SK-N-MC (cell line): ENCODE data around the gene SS18.
A peak's percentile ranks its signal among the peaks of the same experiment; 100 is the strongest.

Source experiments
- DNase-seq: peaks from one replicate; pipeline ENCODE4 v3.0.0-alpha.2; 2011; ENCODE audit warnings: low read depth, low spot score
- H3K27ac ChIP-seq: fragments of 200-600 bp; sonication (generic); 2 replicates; pipeline ENCODE4 v1.5.1; 2016; ENCODE audit warnings: mixed run types
- H3K36me3 ChIP-seq: fragments of 200-600 bp; sonication (generic); 2 replicates; pipeline ENCODE4 v1.6.1; 2017; ENCODE audit warnings: antibody characterized with exemption, low read length, mixed read lengths; ENCODE audit not compliant: insufficient read depth
- H3K4me3 ChIP-seq: fragments of 200-600 bp; sonication (generic); 2 replicates; pipeline ENCODE4 v1.5.1; 2016
- H3K9ac ChIP-seq: fragments of 200-600 bp; sonication (generic); 2 replicates; pipeline ENCODE4 v1.8.0; 2017; ENCODE audit warnings: mixed run types, mixed read lengths; ENCODE audit not compliant: insufficient read length
- H3K9me3 ChIP-seq: fragments of 200-600 bp; sonication (generic); 2 replicates; pipeline ENCODE4 v1.6.1; 2017; ENCODE audit warnings: low read depth, mild to moderate bottlenecking, antibody characterized with exemption, low read length, moderate library complexity, mixed read lengths
- EZH2 ChIP-seq: fragments of 200-600 bp; sonication (generic); IDR thresholded peaks from one replicate; pipeline ENCODE4 v1.6.1; 2017; ENCODE audit warnings: antibody characterized with exemption
- FOXP2 ChIP-seq: optimal IDR thresholded peaks from 2 replicates; pipeline ENCODE3; 2011; ENCODE audit warnings: mild to moderate bottlenecking, moderate library complexity; ENCODE audit not compliant: insufficient read depth; ENCODE audit errors: extremely low read length, control extremely low read depth
- POLR2AphosphoS5 ChIP-seq: IDR thresholded peaks from 2 replicates; pipeline ENCODE4 v1.6.1; 2012; ENCODE audit warnings: mild to moderate bottlenecking, low read depth, low read length, borderline replicate concordance

The SS18 gene

DNA sequence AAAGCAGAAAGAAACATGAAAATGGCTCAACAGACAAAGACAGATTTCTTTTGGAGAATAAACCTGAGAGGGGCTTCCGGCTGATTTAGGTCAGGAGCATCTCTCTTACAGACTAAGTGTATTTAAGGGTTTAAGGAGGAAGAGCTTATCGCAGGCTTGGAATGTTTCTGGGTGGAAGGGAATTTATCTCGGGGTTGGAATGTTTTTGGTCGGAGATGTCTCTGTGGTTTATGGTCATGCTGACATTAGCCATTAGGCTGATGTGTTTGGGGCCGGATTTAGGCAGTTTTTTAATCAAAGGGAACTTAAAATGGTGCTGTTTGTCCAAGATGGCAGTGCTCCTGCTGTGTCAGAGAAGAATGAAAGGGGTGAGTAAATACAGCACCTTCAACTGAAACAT, 28.8 kb upstream of the SS18 start:
- Histone ChIP-seq H3K9ac (no peak overlapping the region), H3K27ac (no peak overlapping the region), H3K9me3 (no peaks in the 10 kb centered on the region), H3K36me3 (no peaks in the 10 kb centered on the region), H3K4me3 (no peak overlapping the region)
- no peak for DNase-seq
- no peak for TF ChIP-seq FOXP2
- TF ChIP-seq POLR2AphosphoS5 = no peak
- no peak for TF ChIP-seq EZH2

DNA sequence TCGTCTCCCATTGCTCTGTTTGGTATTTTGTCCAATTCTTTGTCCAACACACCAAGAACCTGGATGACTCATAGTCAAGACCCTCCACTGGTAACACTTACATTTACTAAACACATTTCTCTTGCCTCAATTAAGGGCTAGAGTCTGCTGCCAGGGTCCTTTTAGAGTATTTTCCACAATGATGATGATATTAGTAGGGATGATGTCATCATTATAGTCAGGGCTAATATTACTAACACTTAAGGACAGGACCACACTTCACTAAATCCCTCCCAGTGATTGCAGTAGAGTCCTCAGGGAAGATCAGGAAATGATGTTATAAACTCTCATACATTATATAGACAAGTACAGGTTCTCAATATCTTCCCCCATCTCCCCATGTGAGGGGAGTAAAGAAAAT, 13.6 kb upstream of the SS18 start:
- Histone ChIP-seq H3K9ac (no peak overlapping the region), H3K36me3 (no peaks in the 10 kb centered on the region), H3K4me3 (no peak overlapping the region), H3K27ac (no peak overlapping the region), H3K9me3 (no peaks in the 10 kb centered on the region)
- TF ChIP-seq FOXP2 (no peak), EZH2 (no peak), POLR2AphosphoS5 (no peak)
- DNase-seq = no peak

DNA sequence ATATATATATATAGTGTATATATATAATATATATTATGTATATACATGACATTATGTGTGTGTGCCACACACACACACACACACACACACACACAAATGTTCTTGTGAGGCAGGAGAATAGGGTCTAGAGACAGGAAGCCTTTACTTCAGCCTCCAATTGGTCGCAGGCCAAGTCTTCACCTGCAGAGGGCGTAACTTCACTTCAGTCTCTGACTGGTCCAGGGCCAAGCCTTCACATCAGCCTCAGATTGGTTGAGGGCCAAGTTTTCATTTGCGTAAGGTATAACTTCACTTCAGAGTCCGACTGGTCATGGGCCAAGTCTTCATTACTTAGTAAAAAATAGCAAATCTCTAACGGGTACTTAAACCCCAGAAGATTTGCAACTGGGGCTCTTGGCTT, 13.2 kb upstream of the SS18 start:
- no peak overlapping the region for H3K4me3 ChIP-seq
- no peak overlapping the region for H3K27ac ChIP-seq
- H3K9me3 ChIP-seq = no peaks in the 10 kb centered on the region
- no peaks in the 10 kb centered on the region for H3K36me3 ChIP-seq
- no peak overlapping the region for H3K9ac ChIP-seq
- no peak for DNase-seq
- TF ChIP-seq EZH2 (no peak), POLR2AphosphoS5 (no peak), FOXP2 (no peak)

DNA sequence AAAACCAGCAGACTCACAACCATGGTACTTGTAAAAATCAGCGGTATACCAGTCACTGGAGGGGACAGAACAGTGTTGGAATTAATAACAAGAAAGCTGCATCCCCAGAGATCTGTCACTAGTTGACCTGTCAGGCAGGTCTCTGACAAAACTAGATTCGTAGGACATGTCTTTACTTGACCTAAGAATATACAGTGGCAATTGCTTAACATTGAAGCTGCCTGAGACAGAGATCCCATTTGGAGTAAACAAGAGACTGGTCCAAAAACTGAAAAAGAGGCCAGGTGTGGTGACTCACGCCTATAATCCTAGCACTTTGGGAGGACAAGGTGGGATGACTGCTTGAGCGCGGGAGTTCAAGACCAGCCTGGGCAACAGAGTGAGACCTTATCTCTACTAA, 7.2 kb upstream of the SS18 start:
- no peak overlapping the region for H3K27ac ChIP-seq
- no peaks in the 10 kb centered on the region for H3K9me3 ChIP-seq
- no peaks in the 10 kb centered on the region for H3K36me3 ChIP-seq
- H3K9ac ChIP-seq = no peak overlapping the region
- TF ChIP-seq FOXP2 (no peak), POLR2AphosphoS5 (no peak), EZH2 (no peak)
- DNase-seq = no peak
- no peak overlapping the region for H3K4me3 ChIP-seq

DNA sequence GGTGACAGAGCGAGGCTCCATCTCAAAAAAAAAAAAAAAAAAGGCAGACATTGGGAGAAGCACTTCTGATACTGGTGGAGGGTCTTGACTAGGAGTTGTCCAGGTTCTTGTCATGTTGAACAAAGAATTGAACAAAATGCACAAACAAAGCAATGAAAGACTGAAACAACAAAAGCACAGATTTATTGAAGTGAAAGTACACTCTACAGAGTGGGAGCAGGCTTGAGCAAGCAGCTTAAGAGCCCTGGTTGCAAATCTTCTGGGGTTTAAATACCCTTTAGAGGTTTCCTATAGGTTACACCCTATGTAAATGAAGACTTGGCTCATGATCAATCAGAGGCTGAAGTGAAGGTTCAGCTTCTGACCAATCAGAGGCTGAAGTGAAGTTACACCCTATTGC, 6.4 kb upstream of the SS18 start:
- no peak for TF ChIP-seq POLR2AphosphoS5
- TF ChIP-seq EZH2 = no peak
- TF ChIP-seq FOXP2 = no peak
- no peaks in the 10 kb centered on the region for H3K36me3 ChIP-seq
- H3K4me3 ChIP-seq = no peak overlapping the region
- no peak overlapping the region for H3K9ac ChIP-seq
- no peak overlapping the region for H3K27ac ChIP-seq
- no peak for DNase-seq
- no peaks in the 10 kb centered on the region for H3K9me3 ChIP-seq

DNA sequence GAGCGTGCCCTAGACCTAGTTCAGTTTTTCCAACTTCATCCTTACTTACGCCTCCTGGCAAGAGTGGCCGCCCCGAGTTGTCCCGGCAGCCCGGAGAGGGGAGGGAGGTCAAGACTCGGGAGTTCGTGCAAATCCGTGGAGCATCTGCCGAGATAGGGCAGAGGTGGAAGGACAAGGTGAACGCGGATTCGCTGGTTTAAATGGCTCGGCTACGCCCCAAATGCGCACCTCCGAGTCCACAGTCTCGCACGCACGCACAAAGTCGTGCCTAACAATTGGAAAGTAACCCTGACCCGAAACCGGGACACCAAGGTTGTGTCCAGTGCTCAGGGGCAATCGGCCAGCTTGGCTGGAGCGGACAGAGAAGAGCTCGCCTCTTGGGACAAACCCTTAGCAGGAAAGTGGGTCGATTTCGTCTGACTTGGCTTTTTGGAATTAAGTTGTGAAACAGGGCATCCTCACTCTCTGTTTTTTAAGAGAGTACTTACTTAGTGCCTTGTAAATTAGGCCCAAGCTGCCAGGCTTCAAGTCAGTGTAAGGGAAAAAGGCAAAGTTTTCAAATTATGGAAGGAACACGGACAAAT, 726 bp upstream of the SS18 start:
- peak overlapping the region; percentile 91 for H3K4me3 ChIP-seq
- DNase-seq = no peak
- TF ChIP-seq FOXP2 = no peak
- TF ChIP-seq POLR2AphosphoS5 = no peak
- no peak for TF ChIP-seq EZH2
- H3K9ac ChIP-seq = peak overlapping the region; percentile 84
- peaks cover 14% of the 10 kb centered on the region for H3K36me3 ChIP-seq
- no peak overlapping the region for H3K27ac ChIP-seq
- no peaks in the 10 kb centered on the region for H3K9me3 ChIP-seq

DNA sequence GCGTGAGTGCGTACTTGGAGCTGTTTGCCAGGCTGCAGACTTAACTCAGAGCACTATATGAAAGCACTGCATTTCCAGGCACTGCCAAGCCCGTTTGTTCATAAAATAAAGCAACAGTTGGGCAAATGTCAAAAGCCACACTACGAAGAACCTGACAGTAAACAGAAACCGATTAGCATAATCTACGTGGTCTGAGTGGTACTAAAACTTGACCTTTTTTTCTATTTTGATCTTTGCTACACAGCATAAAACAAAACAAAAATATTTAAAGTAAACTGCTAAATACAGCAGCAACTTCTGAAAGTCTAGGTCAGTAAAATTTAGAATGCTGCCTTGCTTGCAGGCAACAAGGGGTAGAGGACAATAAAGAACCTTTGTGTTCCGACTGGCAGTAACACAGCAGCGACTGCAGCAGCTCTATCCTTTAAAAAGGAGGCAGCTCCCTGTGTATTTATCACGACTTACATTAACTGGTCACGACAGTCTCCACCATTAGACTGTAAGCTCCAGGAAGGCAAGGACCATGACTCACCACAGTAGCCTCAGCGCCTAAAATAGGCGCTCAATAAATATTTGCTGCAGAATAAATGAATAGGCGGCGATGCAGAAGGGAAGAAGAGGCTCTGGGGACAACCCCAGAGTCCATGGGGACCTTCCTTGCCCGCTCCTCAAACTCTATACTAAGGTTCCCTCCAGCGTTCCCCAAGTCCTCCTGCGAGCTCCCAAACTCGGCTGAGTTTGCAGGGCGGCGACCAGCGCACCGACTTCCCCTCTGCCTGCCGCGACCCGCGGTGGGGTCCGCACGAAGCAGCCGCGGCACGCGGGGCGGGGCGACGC, 902 bp downstream of the SS18 start:
- peak overlapping the region; percentile 91 for H3K4me3 ChIP-seq
- no peaks in the 10 kb centered on the region for H3K9me3 ChIP-seq
- no peak for DNase-seq
- peaks cover 30% of the 10 kb centered on the region for H3K36me3 ChIP-seq
- peak overlapping the region; percentile 84 for H3K9ac ChIP-seq
- TF ChIP-seq POLR2AphosphoS5 (no peak), FOXP2 (no peak), EZH2 (no peak)
- peak overlapping the region; percentile 77; the same call in 1 of the 2 replicates for H3K27ac ChIP-seq

DNA sequence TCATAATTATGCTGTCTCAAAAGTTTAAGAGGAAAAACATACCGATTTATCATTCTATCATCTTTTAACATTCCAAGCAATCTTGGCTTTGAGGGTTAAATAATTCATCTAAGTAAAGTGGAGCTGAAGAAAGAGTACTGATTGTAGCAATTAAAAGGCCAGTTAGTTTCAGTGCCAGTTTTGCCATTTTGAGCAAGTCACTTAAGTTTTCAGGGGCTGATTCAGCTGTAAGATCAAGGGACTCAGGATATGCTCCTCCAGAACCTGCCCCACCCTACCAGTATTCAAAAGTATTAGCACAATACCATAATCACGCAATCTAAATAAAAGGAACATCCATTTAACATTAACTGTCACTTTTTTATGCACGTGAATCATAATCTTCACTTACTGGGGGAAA, 1.9 kb downstream of the SS18 start:
- peaks cover 40% of the 10 kb centered on the region for H3K36me3 ChIP-seq
- H3K9ac ChIP-seq = peak overlapping the region; percentile 84
- no peak for TF ChIP-seq POLR2AphosphoS5
- no peak for TF ChIP-seq EZH2
- TF ChIP-seq FOXP2 = no peak
- H3K27ac ChIP-seq = no peak overlapping the region
- H3K4me3 ChIP-seq = peak overlapping the region; percentile 91
- DNase-seq = no peak
- no peaks in the 10 kb centered on the region for H3K9me3 ChIP-seq
